HG03175 (cell line): Measurements from ENCODE around the gene NAV1.
"Not testable (repeated sequence)": the region's sequence is repeated elsewhere in the genome, so short reads cannot be mapped to it uniquely, and the experiment has no call there.

Experiments used
- ATAC-seq: cut with Tn5 transposase; IDR thresholded peaks from one replicate; pipeline ENCODE4 v1.9.1; 2021; ENCODE audit warnings: mild to moderate bottlenecking, moderate library complexity; ENCODE audit not compliant: unreplicated experiment

NAV1 gene

GRCh38 chr1:201545851-201546492 lies 7.0 kb downstream of the NAV1 start:
- ATAC-seq, result no peak

DNA sequence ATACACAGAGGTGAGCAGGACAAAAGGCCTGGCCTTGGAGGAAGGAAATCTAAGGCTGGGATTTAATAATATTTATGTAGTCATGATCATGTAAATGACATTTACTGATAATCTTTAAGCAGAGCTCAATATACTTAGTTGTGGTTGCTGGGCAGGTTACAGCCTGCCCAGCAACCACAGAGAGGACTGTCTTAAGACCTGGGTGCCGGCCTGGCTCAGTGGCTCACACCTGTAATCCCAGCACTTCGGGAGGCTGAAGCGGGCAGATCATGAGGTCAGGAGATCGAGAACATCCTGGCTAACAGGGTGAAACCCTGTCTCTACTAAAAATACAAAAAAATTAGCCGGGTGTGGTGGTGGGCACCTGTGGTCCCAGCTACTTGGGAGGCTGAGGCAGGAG lies 10.6 kb downstream of the NAV1 start:
- not testable (repeated sequence) for ATAC-seq

DNA sequence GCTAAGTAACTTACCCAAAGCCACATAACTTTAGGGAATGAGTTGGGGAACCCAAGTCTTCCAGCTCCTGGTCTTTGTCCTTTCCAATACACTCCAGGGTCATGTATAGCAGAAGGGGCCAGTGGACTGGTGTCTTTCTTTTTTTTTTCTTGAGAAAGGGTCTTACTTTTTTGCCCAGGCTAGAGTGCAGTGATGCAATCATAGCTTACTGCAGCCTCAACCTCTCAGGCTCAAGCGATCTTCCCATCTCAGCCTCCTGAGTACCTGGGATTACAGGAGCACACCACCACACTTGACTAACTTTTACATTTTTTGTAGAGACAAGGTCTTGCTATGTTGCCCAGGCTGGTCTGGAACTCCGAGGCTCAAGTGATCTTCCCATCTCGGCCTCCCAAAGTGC lies 12.2 kb downstream of the NAV1 start:
- no peak for ATAC-seq

DNA sequence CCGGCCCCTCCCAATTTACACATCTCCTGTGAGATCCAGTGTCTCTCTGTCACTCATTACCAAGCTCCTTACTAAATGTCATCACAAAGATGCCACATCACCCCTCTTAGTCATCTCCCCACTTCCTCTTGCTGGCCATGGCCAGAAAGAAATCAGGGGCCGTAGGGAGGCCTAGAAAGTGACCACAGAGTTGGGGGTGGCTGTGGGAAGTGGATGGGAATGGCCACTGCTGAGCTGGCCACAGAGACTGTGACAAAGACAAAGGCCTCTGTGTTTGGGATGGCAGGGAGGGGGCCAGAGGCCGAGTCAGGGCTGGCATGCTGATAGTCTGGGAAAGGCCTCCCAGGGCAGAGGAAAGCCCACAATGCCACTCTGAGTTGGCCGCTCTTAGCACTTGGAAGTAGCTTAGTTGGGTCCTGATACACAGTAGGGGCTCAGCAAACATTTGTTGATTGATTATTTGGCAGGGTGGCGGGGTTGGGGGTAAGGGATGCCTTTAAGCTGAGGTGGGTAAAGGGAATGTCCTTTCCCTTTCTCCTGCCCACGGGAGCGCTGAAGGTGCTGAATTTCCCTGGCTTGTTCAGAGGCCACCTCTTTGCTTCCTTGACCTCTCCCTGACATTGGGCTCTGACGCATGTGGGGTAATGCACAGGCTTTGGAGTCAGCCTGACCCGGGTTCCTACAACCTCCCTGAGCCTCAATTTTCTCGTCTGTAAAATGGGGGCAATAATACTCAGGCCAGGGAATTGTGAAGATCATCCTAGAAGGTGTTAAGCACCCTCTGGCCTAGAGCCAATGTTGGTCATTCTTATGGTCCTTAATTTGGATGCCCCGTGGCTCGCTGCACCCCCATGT lies 13.2 kb downstream of the NAV1 start:
- no peak for ATAC-seq

DNA sequence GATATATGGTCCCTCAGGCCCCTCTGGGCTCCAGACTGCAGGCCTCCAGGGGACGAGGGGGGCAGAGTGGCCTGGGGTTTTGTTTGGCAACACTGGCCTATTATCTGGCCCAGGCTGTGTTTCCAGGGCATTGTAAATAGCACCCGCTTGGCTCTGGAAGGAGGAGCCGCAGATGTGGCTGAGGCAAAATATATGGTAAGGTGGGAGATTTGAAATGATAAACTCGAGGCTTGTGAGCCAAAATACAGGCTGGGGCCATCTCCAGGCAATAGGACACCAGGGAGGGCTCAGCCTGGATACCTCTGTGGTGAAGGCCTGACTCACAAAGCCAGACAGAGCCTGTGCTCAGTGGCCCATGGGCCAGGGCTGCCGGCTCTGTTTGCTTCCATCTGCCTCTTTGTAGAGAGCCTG lies 14.0 kb downstream of the NAV1 start:
- ATAC-seq, result no peak

DNA sequence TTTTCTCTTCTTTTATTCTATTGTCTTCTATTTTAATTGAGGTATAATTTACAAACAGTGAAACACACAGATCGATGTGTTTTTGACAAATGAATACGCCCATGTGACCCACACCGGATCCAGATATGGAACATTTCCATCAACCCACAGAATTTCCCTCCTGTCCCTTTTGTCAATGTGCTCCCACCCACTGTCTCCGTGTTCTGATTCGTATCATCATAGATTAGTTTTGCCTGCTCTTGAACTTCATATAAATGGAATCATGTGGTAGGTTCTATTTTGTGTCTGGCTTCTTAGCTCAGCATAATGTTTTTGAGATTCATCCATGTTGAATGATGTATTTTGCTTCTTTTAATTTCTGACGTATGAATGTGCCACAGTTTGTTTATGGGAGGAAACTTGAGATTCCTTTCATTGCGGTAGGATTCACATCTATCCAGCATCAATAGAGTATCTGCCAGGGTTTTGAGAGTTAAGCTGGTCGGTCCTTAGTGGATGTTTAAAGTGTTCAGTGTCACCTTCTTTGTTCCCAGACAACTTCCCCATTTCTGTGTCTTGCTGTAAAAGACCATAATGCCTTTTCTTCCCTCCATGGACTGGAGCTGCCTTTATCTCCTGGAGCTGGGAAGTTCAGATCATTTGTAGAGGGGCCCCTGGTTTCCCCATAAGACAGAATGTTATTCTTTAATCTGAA lies 14.7 kb downstream of the NAV1 start:
- no peak for ATAC-seq

DNA sequence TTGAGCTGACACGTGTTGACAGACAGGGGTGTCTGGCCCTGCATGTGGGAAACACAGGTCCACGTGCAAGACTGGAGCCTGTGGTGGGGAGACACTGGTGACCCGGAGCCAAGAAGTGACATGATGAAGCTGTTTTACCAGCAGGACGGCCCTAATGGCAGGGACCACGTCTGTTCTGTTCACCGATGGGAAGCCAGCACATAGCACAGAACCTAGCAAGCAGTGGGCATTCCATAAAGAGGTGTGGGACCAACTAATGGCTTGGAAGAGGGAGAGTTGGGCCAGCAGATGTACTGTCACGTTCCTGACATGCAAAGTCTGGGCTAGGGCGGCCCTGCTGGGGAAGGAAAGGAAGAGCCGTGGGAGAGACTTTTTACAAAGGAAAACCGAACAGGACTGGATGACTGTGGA lies 15.3 kb downstream of the NAV1 start:
- no peak for ATAC-seq

- no peak for ATAC-seq
Observed at GRCh38 chr1:201554789-201555592, 16.1 kb downstream of the NAV1 start.

- ATAC-seq, result no peak
Observed at GRCh38 chr1:201555593-201555945, 16.6 kb downstream of the NAV1 start.

GRCh38 chr1:201556841-201557571 lies 18.1 kb downstream of the NAV1 start:
- no peak for ATAC-seq

GRCh38 chr1:201557572-201557958 lies 18.6 kb downstream of the NAV1 start:
- no peak for ATAC-seq

DNA sequence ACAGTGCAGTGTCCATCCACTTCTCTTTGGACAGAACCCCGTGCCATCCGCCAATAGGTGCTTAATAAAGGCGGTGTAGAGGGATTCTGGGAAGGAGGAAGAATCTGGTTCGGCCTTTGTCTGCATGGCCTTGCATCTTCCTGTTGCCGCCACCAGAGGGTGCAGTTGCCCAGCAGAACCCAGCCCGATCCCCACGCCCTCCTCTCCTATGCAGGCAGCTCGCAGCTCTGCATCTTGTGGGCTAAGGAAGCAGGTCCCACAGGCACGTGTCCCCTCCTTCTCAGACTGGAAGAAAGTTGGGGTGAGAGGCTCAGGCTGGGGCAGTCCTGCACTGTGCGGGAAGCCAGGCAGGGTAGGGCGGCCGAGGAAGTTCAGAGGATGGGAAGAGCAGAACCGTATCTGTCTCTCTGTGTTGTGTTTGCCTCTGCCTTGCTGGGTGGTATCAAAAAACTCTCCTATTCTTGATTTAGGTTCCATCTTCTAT lies 20.8 kb downstream of the NAV1 start:
- peak; percentile 77 for ATAC-seq

DNA sequence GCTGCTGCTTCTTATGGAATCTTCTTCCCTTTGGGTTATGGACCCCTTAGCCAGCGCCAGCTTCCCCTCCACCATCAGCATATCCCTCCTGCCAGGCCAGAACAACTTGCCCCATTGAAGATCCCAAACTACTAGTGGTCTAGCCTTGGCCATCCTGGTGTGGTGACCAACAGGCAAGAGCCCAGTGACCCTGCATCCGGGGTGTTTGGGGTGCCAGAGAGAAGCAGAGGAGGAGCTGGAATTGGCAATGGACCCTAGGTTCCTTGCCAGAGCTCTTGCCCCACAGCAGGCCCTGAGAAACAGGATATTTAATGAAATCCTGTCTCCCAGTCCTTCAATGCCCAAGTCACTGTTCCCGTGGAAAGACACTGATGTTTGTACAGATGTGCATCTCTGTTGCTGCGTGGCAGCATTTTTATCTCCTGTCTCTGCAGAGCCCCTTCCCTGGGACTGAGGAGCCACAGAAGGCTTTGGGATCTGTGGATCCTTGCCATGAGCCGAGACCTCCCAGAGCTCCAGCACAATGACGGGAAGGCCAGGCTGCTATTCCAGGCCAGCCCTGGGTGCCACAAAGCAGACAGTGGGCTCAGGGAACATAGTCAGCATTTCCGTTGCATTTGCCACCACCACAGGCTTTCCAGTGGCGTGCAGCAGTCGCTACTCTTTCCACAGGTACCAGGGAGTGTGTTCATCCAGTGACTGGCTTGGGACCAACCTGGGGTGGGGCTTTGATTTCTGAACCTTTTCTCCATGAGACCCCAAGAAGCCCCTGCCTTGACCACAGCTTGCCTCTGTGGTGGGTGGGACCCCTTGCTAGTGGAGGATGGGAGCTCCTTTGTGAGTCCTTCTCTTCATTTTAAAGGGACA lies 21.6 kb downstream of the NAV1 start:
- no peak for ATAC-seq

GRCh38 chr1:201561195-201561564 lies 22.3 kb downstream of the NAV1 start:
- ATAC-seq, result no peak

DNA sequence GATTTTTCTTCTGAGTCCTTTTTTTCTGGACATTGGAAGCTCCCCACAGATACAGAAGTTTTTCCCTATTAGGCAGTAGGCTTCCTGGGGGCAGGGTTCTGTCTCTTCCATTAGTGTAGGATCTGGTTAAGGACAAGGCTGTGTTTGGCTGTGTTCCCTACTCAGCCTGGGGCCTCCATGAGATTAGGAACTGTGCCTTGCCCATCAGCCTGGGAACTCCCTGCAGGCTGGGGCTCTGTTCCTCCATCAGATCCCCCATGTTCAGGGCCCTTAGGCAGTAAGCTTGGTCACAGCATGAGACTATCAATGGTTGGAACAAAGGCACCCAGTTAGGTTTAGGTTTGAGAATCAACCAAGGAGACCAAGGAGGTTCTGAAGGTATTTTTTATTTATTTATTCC lies 22.7 kb downstream of the NAV1 start:
- no peak for ATAC-seq

DNA sequence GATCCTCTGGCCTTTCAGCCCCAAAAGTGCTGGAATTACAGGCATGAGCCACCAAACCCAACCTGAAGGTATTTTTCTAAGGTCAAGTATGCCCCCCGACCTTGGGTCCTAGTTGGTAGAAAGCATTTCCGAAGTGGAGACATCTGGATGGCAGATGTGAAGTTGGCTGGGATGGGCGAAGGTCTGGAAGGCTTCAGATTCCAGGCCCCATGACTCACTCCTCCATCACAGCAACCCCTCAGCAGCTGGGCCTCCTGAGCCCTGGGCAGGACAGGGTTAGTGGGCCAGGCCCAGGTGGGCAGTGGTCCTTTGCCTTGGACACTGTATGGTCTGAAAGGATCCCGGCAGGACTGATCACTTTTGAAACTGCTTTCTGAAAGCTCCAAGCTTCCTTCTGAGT lies 23.3 kb downstream of the NAV1 start:
- no peak for ATAC-seq

GRCh38 chr1:201562659-201563405 lies 23.9 kb downstream of the NAV1 start:
- no peak for ATAC-seq

GRCh38 chr1:201563406-201563780 lies 24.5 kb downstream of the NAV1 start:
- ATAC-seq, result no peak

DNA sequence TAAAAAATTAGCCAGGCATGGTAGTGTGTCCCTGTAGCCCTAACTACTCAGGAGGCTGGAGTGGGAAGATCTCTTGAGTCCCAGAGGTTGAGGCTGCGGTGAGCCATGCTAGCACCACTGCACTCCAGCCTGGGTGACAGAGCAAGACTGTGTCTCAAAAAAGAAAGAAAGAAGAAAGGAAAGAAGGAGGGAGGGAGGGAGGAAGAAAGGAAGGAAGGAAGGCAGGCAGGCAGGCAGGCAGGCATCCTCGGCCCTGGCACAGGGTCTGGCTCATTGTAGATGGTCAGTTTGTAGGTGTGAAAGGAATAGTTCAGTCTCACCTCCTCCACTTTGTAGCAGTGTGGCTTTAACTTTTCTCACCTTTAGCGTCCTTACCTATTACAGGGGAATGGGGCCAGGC lies 25.0 kb downstream of the NAV1 start:
- no peak for ATAC-seq
